Fibroblast of pulmonary artery (primary cell): ENCODE data around the gene HABP4.

Source experiments
- DNase-seq: peaks from one replicate; pipeline ENCODE4 v3.0.0-alpha.2; 2010; ENCODE audit warnings: low read depth
- H3K4me3 ChIP-seq: replicated peaks from 2 replicates; pipeline ENCODE4 v1.5.1; 2011; ENCODE audit warnings: low read depth, mild to moderate bottlenecking, control low read depth, low read length, moderate library complexity
- TF ChIP-seq, protein P1 (sequence below): IDR thresholded peaks from 2 replicates; pipeline ENCODE4 v1.5.1; 2011; ENCODE audit warnings: mild to moderate bottlenecking, control low read depth, low read length, inconsistent platforms; ENCODE audit errors: missing control alignments

HABP4 gene

DNA sequence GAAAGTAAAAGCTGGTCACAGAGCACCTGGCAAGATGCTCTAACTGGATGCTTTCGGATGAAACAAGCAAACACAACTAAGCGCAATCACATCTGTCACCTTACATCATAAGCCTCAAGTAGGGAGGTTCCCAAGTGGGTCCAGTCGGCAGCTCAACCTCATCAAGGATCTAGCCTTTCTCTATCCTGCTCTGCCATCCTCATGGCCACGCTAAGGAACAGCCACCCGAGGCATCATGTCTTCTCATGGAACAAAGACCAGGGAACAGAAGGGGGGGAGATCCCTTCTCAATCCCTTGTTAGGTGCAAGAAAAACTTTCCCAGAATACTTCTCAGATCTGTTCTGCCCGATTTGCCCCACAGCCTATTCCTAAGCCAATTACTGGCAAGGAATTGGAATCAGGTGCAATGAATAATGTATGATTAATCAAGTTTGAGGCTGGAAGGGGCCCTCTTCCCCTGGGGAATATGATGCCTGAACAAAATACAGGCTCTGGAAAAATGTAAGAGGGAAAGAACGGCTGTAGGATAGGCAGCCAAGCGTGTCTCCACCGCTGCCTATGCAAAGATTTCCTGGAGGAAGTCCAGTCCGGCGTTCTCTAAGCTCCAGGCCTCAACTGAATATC, 1.3 kb upstream of the HABP4 start:
- no peak for DNase-seq
- no peak overlapping the region for H3K4me3 ChIP-seq
- TF ChIP-seq, protein P1, sequence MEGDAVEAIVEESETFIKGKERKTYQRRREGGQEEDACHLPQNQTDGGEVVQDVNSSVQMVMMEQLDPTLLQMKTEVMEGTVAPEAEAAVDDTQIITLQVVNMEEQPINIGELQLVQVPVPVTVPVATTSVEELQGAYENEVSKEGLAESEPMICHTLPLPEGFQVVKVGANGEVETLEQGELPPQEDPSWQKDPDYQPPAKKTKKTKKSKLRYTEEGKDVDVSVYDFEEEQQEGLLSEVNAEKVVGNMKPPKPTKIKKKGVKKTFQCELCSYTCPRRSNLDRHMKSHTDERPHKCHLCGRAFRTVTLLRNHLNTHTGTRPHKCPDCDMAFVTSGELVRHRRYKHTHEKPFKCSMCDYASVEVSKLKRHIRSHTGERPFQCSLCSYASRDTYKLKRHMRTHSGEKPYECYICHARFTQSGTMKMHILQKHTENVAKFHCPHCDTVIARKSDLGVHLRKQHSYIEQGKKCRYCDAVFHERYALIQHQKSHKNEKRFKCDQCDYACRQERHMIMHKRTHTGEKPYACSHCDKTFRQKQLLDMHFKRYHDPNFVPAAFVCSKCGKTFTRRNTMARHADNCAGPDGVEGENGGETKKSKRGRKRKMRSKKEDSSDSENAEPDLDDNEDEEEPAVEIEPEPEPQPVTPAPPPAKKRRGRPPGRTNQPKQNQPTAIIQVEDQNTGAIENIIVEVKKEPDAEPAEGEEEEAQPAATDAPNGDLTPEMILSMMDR = no peak

DNA sequence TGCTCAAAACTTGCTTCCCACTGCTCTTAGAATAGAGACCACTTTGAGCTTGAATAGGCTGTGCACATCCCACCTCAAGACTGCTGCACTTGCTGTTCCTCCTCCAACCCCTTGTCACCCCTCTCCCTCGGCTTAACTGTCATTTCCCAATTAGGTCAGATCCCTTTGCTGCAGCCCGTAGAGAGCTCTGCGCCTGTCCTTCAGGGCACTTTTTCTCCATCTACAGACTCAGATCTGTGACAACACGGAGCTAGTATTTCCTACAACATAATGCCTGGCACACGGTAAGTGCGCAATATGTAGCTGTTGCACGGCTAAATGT, 485 bp upstream of the HABP4 start:
- TF ChIP-seq, protein P1 = no peak
- peak overlapping the region; percentile 57 for H3K4me3 ChIP-seq
- no peak for DNase-seq

DNA sequence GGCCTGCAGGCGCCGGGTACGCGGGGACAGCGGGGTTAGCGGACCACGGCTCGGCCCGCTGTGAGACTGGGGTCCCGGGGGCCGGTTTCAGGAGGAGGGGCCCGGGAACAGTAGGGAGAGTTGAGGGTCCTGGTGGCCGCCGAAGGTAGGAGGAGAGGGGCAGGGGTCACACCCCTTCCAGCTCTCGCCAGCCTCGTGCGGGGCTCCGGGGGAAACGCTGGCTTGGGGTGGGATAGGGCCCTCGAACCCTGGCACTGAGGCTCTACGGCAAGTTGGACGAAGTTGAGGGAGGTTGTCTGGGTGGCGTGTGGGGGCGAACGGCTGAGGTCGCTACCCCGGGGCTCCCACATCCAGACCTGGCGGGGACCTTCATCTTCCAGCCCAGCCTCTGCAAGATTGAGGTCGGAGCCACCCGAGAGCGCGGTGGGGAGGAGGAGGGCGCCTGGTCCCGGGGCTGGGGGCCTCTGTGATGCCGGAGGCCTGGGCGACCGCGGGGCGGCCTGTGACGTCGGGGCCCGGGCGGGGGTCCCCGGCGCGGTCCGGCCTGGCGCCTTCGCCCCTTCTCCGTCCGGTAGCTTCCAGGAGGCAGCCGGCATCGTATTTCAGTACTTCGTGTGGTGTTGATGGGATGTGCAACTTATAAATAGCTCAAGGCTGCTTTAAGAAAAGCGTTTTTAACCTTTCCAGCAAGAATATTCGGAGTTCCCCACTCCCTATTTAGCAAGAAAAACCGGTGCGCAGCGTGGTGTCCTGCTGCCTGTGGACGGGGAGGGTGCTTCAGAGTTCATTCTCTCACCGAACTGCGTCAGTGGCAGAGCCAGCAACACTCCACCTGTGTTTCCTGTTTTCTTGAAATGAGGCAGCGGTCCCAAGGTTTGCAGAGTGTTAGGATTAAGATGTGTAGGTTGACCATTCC, 902 bp downstream of the HABP4 start:
- peak overlapping the region; percentile 58 for H3K4me3 ChIP-seq
- TF ChIP-seq, protein P1 = no peak
- DNase-seq = peak; percentile 21

DNA sequence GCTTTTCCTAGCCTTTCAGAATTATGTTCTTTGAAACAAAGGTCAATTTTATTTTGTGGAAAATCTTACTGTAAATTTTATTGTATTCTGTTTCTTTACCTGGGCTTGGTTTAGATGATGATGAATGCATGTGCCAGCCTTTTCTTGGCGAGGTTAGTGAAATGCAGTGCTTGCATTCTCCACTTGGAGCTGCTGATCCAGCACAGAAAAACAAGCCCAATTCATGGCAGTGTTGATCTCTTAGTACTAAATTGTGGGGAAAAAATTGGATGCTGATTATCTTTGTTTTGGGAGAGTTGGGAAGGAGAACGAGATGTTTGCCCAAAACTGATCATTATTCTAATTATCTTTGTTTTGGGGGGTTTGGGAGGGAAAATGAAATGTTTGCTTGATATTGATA, 3.7 kb downstream of the HABP4 start:
- H3K4me3 ChIP-seq = no peak overlapping the region
- TF ChIP-seq, protein P1 = peak; percentile 72
- DNase-seq = peak; percentile 62

DNA sequence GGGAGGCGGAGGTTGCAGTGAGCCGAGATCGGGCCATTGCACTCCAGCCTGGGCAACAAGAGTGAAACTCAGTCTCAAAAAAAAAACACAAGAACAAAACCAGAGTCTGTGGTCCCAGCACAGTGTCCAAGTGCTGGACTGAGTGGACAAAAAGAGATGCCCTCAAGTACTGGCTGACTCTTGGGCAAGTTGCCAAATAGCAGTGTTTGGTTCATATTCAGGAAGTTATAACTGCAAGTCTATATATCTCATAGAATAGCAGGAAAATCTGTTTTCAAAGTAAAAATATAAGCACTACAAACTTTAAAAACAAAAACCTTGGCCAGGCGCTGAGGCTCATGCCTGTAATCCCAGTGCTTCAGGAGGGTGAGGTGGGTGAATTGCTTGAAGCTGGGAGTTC, 7.3 kb downstream of the HABP4 start:
- DNase-seq = peak; percentile 24
- TF ChIP-seq, protein P1 = no peak
- no peak overlapping the region for H3K4me3 ChIP-seq

DNA sequence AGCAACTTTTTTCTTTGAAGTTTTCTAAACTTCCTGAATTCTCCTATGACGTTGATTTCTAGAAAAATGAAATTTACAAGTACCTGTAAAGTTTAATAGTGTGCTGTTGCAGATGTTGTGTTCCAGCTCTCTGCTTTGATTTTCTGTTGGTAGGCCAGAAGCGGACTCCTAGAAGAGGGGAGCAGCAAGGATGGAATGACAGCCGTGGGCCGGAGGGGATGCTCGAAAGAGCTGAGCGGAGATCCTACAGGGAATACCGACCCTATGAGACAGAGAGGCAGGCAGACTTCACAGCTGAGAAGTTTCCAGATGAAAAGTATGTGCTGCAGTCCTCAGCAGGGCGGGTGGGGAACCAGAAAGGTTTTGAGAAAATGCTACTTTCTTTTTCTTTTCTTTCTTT, 8.3 kb downstream of the HABP4 start:
- TF ChIP-seq, protein P1 = no peak
- H3K4me3 ChIP-seq = no peak overlapping the region
- DNase-seq = no peak
